ENCODE measurements around the gene TNFRSF9.

DNA sequence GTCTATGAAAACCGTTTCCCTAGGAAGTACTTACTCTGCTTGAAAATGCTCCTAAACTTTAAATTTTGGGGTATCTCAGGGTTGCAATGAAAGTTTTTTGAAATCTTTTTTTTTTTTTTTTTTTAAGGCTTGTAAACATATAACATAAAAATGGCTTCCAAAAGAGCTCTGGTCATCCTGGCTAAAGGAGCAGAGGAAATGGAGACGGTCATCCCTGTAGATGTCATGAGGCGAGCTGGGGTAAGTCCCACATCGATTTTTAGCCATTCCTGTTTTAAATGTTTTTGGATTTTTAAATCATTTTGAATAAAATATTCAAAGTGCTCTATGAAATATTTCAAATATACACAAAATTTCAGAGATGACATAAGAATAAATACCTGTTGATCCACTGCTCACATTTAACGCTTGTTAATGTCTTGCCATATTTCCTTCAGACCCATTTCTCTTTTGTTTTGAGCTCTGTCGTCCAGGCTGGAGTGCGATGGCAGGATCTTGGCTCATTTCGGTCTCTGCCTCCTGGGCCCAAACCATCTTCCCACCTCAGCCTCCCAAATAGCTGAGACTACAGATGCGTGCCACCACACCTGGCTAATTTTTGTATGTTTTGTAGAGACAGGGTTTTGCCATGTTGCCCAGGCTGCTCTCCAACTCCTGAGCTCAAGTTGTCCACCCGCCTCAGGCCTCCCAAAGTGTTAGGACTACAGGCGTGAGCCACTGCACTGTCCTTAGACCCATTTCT lies 22.2 kb upstream of the TNFRSF9 start:
- TF ChIP-seq, protein P1, sequence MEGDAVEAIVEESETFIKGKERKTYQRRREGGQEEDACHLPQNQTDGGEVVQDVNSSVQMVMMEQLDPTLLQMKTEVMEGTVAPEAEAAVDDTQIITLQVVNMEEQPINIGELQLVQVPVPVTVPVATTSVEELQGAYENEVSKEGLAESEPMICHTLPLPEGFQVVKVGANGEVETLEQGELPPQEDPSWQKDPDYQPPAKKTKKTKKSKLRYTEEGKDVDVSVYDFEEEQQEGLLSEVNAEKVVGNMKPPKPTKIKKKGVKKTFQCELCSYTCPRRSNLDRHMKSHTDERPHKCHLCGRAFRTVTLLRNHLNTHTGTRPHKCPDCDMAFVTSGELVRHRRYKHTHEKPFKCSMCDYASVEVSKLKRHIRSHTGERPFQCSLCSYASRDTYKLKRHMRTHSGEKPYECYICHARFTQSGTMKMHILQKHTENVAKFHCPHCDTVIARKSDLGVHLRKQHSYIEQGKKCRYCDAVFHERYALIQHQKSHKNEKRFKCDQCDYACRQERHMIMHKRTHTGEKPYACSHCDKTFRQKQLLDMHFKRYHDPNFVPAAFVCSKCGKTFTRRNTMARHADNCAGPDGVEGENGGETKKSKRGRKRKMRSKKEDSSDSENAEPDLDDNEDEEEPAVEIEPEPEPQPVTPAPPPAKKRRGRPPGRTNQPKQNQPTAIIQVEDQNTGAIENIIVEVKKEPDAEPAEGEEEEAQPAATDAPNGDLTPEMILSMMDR (conservative IDR thresholded peaks at IDR 0.05 in 1 of 2, IDR thresholded peaks at IDR 0.05 in 1 of 2; ENCODE audit: extremely low read depth in 1 of 2, insufficient read depth in 1 of 2, low read depth in 1 of 2, low read length in 2 of 2): no peak
- TF ChIP-seq EZH2 (IDR thresholded peaks at IDR 0.05; ENCODE audit: borderline replicate concordance, low read length): no peak
